ENCODE measurements around the gene CDHR3. TPM values are rescaled to one million over a fixed set of nuclear protein-coding genes. Genes with fewer than 3 reads are reported as not detected.

CDHR3 gene
- total and polyA plus RNA-seq, 2 of the 8 experiments (the other 6 are each of a cell fraction or from before 2014, with no cell fraction given) = 6.4 to 6.8 TPM

GRCh38 chr7:106053109-106053508 lies 90.0 kb downstream of the CDHR3 start:
- H3K23me2 ChIP-seq (ENCODE audit: low read depth, low read length) = no peaks in the 10 kb centered on the region
- no peak overlapping the region for H3K9ac ChIP-seq (replicated peaks in 1 of 4; ENCODE audit: extremely low read depth in 1 of 4, low read depth in 3 of 4, low read length in 3 of 4)
- H3K4me3 ChIP-seq (ENCODE audit: extremely low read depth in 1 of 4, insufficient read depth in 2 of 4, low read depth in 3 of 4, low read length in 4 of 4) = no peak overlapping the region
- H2BK5ac ChIP-seq (ENCODE audit: low read depth, low read length) = no peak overlapping the region
- H2BK15ac ChIP-seq (ENCODE audit: low read length) = no peak overlapping the region
- H3K18ac ChIP-seq (ENCODE audit: extremely low read depth, low read length) = no peak overlapping the region
- H3K14ac ChIP-seq (ENCODE audit: insufficient read length) = no peak overlapping the region
- H3K23ac ChIP-seq (ENCODE audit: insufficient read length) = no peak overlapping the region
- ChIA-PET CTCF (ENCODE audit: partially characterized antibody) (interaction anchor here (3.4 to 6.3 kb wide), 2 partner anchors 8 to 101 kb away, joined by 13 to 58 read pairs; no protein-coding TSS in a partner anchor), POLR2A (ENCODE audit: partially characterized antibody) (no interaction called here)
- no peak overlapping the region for H3K27ac ChIP-seq (ENCODE audit: low read depth, low read length)
- no peak overlapping the region for H2BK120ac ChIP-seq (replicated peaks; ENCODE audit: low read depth, low read length)
- no peak overlapping the region for H2BK20ac ChIP-seq (ENCODE audit: low read length)
- no peaks in the 10 kb centered on the region for H3K79me1 ChIP-seq (ENCODE audit: low read depth, low read length)
- no peak overlapping the region for H3K4ac ChIP-seq (replicated peaks; ENCODE audit: insufficient read length, low read depth, low read length)
- no peak overlapping the region for H3K4me2 ChIP-seq (ENCODE audit: insufficient read depth in 1 of 2, low read depth in 2 of 2, low read length in 2 of 2)
- DNase-seq (ENCODE audit: low read depth in 1 of 2, low spot score in 2 of 2) (no peak), FAIRE-seq (no peak)
- peaks cover 0 to 8% (median under 1%) of the 10 kb centered on the region in 4 experiments; a peak in 3 of 7 replicates for H3K4me1 ChIP-seq (replicated peaks in 1 of 4; ENCODE audit: control insufficient read depth in 3 of 4, insufficient read depth in 4 of 4, low read length in 3 of 4)
- WGBS, 2 experiments (ENCODE audit: extremely low coverage in 1 of 2, insufficient coverage in 1 of 2, insufficient read length in 1 of 2, insufficient replicate concordance in 2 of 2, low coverage in 1 of 2, low lambda C conversion rate in 2 of 2, missing lambda C conversion rate in 1 of 2) = 88% methylated on average over 5 of the region's 5 CpGs; no CpG with 5 or more reads in 1 of the 2 experiments
- H3K9me3 ChIP-seq (ENCODE audit: insufficient read depth in 2 of 2, low read depth in 1 of 2, low read length in 1 of 2) = no peaks in the 10 kb centered on the region
- no peak overlapping the region for H4K8ac ChIP-seq (ENCODE audit: extremely low read depth, insufficient read depth, low read length)
- no peak overlapping the region for H2BK12ac ChIP-seq (ENCODE audit: low read depth, low read length)
- H2AK5ac ChIP-seq (ENCODE audit: low read depth, low read length) = no peak overlapping the region
- TF ChIP-seq ASH2L (IDR thresholded peaks at IDR 0.05; ENCODE audit: low read length) = no peak
- TF ChIP-seq JUND (IDR thresholded peaks at IDR 0.05; ENCODE audit: low read length) = no peak
- TF ChIP-seq JUN (IDR thresholded peaks at IDR 0.05; ENCODE audit: low read depth, low read length) = no peak
- no peak for TF ChIP-seq CHD2 (IDR thresholded peaks at IDR 0.05; ENCODE audit: low read length)
- H3K36me3 ChIP-seq (ENCODE audit: control insufficient read depth in 2 of 4, insufficient read depth in 4 of 4, low read length in 3 of 4) = no peaks in the 10 kb centered on the region
- H4K5ac ChIP-seq (ENCODE audit: insufficient read length, low read depth, low read length) = no peak overlapping the region
- no peaks in the 10 kb centered on the region for H4K20me1 ChIP-seq (replicated peaks in 1 of 2; ENCODE audit: control insufficient read depth in 1 of 2, insufficient read depth in 2 of 2, low read length in 2 of 2)
- H4K91ac ChIP-seq (replicated peaks; ENCODE audit: insufficient read length, low read length) = no peak overlapping the region
- H2AFZ ChIP-seq (ENCODE audit: low read length) = no peak overlapping the region
- H3K56ac ChIP-seq (replicated peaks; ENCODE audit: insufficient read length, low read depth, low read length) = no peak overlapping the region
- no peaks in the 10 kb centered on the region for H3K27me3 ChIP-seq (replicated peaks in 1 of 4; ENCODE audit: control insufficient read depth in 3 of 4, extremely low read depth in 1 of 4, insufficient read depth in 3 of 4, low read length in 3 of 4)
- H3K79me2 ChIP-seq (ENCODE audit: control insufficient read depth in 1 of 2, insufficient read depth in 2 of 2, low read length in 2 of 2) = no peaks in the 10 kb centered on the region
